ENCODE measurements around the gene KHDC3L.

Gene KHDC3L

DNA sequence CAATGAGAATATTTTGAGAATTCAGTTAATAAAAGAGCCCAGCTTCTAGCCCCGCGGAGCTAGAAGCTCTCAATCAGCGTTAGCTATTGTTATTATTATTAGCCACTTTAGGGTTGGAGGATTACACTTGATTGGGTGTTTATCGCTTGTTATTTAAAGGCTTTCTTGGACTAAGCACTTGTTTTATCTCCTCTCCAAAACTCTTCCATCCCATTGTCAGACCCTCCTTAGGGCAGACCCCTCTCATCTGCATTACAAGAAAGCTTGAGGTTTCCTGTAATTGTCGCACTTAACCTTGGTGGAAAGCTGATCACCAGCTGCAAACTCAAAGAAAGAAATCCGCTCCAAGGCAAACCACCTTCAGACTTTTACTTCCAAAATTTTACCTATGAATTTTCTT lies 13.1 kb upstream of the KHDC3L start:
- no peaks in the 10 kb centered on the region for H3K4me1 ChIP-seq (ENCODE audit: control insufficient read depth, insufficient read depth, low read length)
- no peak overlapping the region for H3K4me3 ChIP-seq (ENCODE audit: low read length)
- no peaks in the 10 kb centered on the region for H3K27me3 ChIP-seq (ENCODE audit: control insufficient read depth, insufficient read depth, low read length)
- H3K27ac ChIP-seq (ENCODE audit: low read depth, low read length) = no peak overlapping the region
- no peaks in the 10 kb centered on the region for H3K36me3 ChIP-seq (ENCODE audit: control insufficient read depth, insufficient read depth, low read length)
- H3K9ac ChIP-seq (ENCODE audit: low read length) = no peak overlapping the region

DNA sequence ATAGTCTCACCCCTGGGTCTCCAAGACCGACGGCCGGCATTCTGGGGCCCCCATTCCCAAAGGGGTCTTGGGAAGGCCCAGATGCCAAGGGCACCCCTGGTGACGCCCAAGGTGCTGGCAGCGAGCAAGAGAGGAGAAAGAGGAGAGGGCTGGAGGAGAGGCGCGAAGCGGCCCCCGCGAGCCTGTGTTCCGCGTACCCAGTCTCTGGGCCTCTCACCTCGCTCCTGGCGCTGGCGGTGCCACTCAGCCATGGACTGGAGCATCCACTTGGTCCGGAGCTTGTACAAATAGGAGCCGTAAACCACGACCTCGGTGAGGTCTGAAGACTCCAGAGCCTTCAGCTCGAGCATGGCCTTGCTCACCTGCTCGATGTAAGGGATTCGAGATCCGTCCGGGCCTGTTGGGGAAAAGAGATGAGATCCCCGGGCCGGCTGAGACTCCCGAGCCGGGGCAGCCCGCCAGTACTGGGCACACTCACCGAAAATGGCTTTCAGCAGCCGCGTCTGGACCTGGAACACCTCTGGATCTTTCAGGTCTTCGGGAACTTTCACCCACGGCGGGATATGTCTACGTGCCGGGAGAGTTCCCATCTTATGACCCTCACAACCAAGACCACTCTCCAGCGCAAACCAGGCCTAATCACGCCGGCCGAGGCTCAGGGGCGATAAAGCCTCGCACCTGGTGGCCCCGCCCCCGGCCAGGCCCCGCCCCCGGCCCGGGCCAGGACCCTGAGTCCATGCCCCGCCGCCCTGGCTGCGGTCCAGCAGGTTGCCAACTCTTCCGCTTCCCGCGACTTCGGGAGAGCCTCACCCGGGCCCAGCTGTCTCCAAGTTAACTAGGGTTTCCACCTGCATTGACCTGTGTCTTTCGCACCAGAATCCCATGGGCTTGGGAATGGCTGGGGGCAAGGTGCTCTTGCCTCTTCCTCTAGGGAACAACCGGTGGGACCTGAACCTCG lies 8.5 kb upstream of the KHDC3L start, which contains the start of gene DPPA5:
TSS of gene DPPA5 (minus strand) at position 641 of the 958 bp plus-strand sequence. CDS start at position 590, 51 bp downstream.
- H3K4me1 ChIP-seq (ENCODE audit: control insufficient read depth, insufficient read depth, low read length) = no peaks in the 10 kb centered on the region
- H3K4me3 ChIP-seq (ENCODE audit: low read length) = no peak within 1 kb of the TSS
- no peak within 1 kb of the TSS for H3K9ac ChIP-seq (ENCODE audit: low read length)
- H3K27me3 ChIP-seq (ENCODE audit: control insufficient read depth, insufficient read depth, low read length) = no peaks in the 10 kb centered on the region
- no peaks in the 10 kb centered on the region for H3K36me3 ChIP-seq (ENCODE audit: control insufficient read depth, insufficient read depth, low read length)
- H3K27ac ChIP-seq (ENCODE audit: low read depth, low read length) = no peak within 1 kb of the TSS

DNA sequence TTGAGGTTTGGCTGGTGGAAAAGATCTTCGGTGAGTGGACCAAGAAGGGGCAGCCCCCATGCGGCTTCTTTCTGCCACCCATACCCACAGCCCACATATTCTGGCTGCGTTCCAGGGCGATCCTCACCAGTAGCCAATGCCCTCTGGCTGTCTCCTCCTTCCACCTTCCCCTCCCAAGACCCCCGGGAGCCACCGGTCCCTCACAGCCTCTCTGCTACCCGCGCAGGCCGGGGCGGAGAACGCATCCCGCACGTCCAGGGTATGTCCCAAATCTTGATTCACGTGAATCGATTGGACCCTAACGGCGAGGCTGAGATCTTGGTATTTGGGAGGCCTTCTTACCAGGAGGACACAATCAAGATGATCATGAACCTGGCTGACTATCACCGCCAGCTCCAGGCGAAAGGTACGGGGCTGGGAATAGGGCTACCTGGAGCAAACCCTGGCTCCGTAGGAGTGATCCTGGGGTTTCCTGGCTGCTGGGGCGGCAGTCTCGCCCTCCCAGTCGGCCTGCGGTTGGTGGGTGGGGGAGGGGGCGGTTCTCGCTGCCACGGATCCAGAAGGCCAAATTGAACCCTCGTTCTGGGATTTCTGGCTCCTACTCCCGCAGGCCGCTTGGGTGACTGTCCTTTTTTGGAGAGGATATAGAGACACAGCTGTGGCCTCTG lies 545 bp downstream of the KHDC3L start:
- Histone ChIP-seq H3K27ac (ENCODE audit: low read depth, low read length) (no peak overlapping the region), H3K4me1 (ENCODE audit: control insufficient read depth, insufficient read depth, low read length) (no peaks in the 10 kb centered on the region), H3K4me3 (ENCODE audit: low read length) (no peak overlapping the region), H3K9ac (ENCODE audit: low read length) (no peak overlapping the region), H3K27me3 (ENCODE audit: control insufficient read depth, insufficient read depth, low read length) (no peaks in the 10 kb centered on the region), H3K36me3 (ENCODE audit: control insufficient read depth, insufficient read depth, low read length) (no peaks in the 10 kb centered on the region)

DNA sequence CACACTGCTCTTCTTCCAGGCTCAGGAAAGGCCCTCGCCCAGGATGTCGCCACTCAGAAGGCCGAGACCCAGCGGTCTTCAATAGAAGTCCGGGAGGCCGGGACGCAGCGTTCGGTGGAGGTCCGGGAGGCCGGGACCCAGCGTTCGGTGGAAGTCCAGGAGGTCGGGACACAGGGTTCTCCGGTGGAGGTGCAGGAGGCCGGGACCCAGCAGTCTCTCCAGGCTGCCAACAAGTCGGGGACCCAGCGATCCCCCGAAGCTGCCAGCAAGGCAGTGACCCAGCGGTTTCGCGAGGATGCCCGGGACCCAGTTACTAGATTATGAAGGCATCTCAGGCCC lies 1.0 kb downstream of the KHDC3L start:
- Histone ChIP-seq H3K27ac (ENCODE audit: low read depth, low read length) (no peak overlapping the region), H3K36me3 (ENCODE audit: control insufficient read depth, insufficient read depth, low read length) (no peaks in the 10 kb centered on the region), H3K4me1 (ENCODE audit: control insufficient read depth, insufficient read depth, low read length) (no peaks in the 10 kb centered on the region), H3K9ac (ENCODE audit: low read length) (no peak overlapping the region), H3K4me3 (ENCODE audit: low read length) (no peak overlapping the region), H3K27me3 (ENCODE audit: control insufficient read depth, insufficient read depth, low read length) (no peaks in the 10 kb centered on the region)

DNA sequence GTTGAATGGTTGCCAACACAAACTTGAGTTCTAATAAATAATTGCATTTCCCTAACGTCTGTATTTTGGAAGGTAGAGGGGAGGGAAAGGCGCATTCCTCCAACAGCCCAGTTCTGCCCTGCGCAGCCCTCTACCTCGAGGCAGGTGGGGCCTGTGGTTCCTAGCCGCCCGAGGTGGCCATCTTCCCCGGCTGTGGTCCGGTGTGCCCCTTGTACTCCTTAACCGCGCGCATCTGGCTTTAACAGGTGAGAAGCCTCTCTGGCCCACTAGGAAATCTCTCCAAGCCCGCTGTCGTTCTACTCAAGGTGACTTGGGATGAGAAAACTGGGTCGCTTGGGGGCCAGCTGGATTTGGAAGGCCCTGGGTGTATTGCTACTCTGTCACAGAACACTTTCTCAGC lies 1.7 kb downstream of the KHDC3L start:
- H3K36me3 ChIP-seq (ENCODE audit: control insufficient read depth, insufficient read depth, low read length) = no peaks in the 10 kb centered on the region
- H3K4me3 ChIP-seq (ENCODE audit: low read length) = no peak overlapping the region
- no peak overlapping the region for H3K27ac ChIP-seq (ENCODE audit: low read depth, low read length)
- no peaks in the 10 kb centered on the region for H3K4me1 ChIP-seq (ENCODE audit: control insufficient read depth, insufficient read depth, low read length)
- H3K27me3 ChIP-seq (ENCODE audit: control insufficient read depth, insufficient read depth, low read length) = no peaks in the 10 kb centered on the region
- H3K9ac ChIP-seq (ENCODE audit: low read length) = no peak overlapping the region

DNA sequence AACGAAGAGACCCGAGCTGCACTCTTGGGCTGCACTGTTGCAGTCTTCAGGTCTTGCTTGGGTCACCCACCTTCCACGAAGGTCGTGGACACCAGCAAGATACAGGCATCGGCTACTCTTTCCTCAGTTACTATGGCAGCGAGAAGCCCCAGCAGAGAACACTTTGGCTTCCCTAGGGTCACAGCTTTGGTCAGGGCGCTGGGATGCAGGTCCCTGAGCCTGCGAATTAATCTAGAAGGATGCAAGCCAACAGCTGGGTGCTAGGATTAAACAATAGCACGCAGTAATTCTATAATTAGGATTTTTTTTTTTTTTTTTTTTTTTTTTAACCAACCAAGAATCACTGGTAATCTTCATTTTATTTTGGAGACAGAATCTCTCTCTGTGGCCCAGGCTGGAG lies 2.1 kb downstream of the KHDC3L start:
- no peaks in the 10 kb centered on the region for H3K4me1 ChIP-seq (ENCODE audit: control insufficient read depth, insufficient read depth, low read length)
- H3K9ac ChIP-seq (ENCODE audit: low read length) = no peak overlapping the region
- H3K27me3 ChIP-seq (ENCODE audit: control insufficient read depth, insufficient read depth, low read length) = no peaks in the 10 kb centered on the region
- H3K36me3 ChIP-seq (ENCODE audit: control insufficient read depth, insufficient read depth, low read length) = no peaks in the 10 kb centered on the region
- no peak overlapping the region for H3K4me3 ChIP-seq (ENCODE audit: low read length)
- H3K27ac ChIP-seq (ENCODE audit: low read depth, low read length) = no peak overlapping the region

DNA sequence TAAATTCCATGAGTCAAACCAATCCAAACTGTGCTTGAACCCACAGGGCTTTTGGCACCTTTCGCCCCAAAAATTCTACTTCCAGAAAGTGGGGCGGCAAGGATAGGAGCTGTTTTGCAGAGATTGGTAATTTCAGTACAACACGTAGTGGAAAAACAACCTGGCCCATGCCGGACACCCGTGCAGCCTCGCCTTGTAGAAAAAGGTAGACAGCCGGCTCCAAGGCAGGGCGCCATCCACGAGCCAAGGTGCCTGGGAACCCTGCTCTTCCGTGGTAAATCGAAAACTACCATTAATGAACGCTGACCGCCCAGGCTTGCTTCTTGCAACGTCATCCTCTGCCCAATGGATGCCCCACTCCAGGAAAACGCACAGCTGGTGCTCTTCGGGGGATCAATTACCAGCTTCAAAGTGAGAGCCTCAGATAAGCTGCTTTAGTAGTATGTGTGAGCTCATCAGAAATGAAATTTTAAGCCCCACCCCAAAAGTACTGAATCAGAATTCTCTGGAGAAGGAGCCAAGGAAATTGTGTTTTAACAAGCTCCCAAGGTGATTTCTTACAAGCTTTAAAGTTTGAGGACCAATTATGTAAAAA lies 5.4 kb downstream of the KHDC3L start:
- H3K27me3 ChIP-seq (ENCODE audit: control insufficient read depth, insufficient read depth, low read length) = no peaks in the 10 kb centered on the region
- no peaks in the 10 kb centered on the region for H3K4me1 ChIP-seq (ENCODE audit: control insufficient read depth, insufficient read depth, low read length)

DNA sequence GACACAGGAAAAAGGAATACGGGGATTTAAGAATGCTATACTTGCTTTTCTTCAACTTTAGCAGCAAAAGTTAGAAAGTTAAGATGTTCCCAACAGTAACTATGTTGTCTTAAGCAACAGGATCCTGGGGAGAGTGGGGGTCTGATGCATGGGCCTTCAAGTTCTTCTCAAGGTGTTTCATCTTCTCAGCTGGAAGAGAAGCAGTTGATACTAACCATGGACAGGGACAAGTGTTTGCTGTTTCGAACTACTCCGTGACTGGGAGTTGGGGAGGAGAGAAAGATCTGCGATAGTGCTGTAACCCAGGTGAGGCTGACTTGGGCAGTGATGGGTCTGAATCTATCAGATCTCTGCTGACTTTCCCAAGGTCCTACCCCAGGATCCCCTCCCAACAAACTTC lies 6.2 kb downstream of the KHDC3L start:
- H3K27ac ChIP-seq (ENCODE audit: low read depth, low read length) = no peak overlapping the region
- no peaks in the 10 kb centered on the region for H3K27me3 ChIP-seq (ENCODE audit: control insufficient read depth, insufficient read depth, low read length)
- no peaks in the 10 kb centered on the region for H3K36me3 ChIP-seq (ENCODE audit: control insufficient read depth, insufficient read depth, low read length)
- H3K4me1 ChIP-seq (ENCODE audit: control insufficient read depth, insufficient read depth, low read length) = no peaks in the 10 kb centered on the region
- no peak overlapping the region for H3K4me3 ChIP-seq (ENCODE audit: low read length)
- H3K9ac ChIP-seq (ENCODE audit: low read length) = no peak overlapping the region

More for the DNA sequence above, 5.4 kb downstream of the KHDC3L start:
- Histone ChIP-seq H3K4me3 (ENCODE audit: low read length) (no peak overlapping the region), H3K27ac (ENCODE audit: low read depth, low read length) (no peak overlapping the region), H3K36me3 (ENCODE audit: control insufficient read depth, insufficient read depth, low read length) (no peaks in the 10 kb centered on the region), H3K9ac (ENCODE audit: low read length) (no peak overlapping the region)

DNA sequence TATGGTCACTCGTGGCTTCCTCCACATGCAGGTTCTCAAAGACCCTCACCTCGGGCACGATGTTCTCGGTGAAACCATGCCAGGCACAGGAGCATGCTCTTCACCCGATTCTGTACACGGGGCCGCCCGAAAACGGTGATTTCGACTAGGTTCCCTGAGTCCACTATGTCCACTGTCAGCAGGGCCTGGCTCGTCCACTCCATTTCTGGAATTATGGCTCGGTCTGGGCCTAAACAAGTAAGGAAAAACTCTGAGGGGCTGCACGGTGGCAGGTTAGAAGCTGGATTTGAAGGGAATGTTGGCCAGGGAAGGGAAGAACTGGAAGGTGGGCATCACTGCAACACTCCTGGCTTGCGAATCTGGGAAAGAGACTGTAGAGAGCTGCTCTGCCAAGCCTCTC lies 6.7 kb downstream of the KHDC3L start:
- no peaks in the 10 kb centered on the region for H3K4me1 ChIP-seq (ENCODE audit: control insufficient read depth, insufficient read depth, low read length)
- no peak overlapping the region for H3K4me3 ChIP-seq (ENCODE audit: low read length)
- no peak overlapping the region for H3K9ac ChIP-seq (ENCODE audit: low read length)
- H3K36me3 ChIP-seq (ENCODE audit: control insufficient read depth, insufficient read depth, low read length) = no peaks in the 10 kb centered on the region
- no peak overlapping the region for H3K27ac ChIP-seq (ENCODE audit: low read depth, low read length)
- no peaks in the 10 kb centered on the region for H3K27me3 ChIP-seq (ENCODE audit: control insufficient read depth, insufficient read depth, low read length)

DNA sequence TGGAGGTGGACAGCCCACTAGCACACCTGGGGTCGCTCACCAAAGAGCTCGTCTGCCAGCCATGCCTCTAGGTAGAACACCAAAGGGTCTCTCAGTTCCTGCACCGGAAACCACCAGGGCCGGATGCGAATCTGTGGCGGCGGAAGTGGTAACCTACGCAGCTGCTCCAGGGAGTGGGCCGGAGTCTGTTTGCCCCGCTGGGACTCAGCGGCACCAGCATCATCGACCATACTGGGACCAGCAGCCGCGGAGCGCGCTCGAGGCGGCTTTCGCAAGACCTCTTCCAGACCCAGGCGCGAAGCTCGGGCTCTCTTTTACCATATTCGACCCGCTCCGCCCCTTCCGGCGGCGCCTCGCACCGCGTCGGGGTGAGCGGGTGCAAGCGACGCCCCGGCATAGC lies 7.1 kb downstream of the KHDC3L start, which contains the start of gene OOEP:
TSS of gene OOEP (minus strand) at position 335 of the 400 bp plus-strand sequence. CDS start at position 230, 105 bp downstream.
- Histone ChIP-seq H3K36me3 (ENCODE audit: control insufficient read depth, insufficient read depth, low read length) (no peaks in the 10 kb centered on the region), H3K27me3 (ENCODE audit: control insufficient read depth, insufficient read depth, low read length) (no peaks in the 10 kb centered on the region), H3K4me1 (ENCODE audit: control insufficient read depth, insufficient read depth, low read length) (no peaks in the 10 kb centered on the region), H3K27ac (ENCODE audit: low read depth, low read length) (no peak within 1 kb of the TSS), H3K4me3 (ENCODE audit: low read length) (no peak within 1 kb of the TSS), H3K9ac (ENCODE audit: low read length) (no peak within 1 kb of the TSS)

DNA sequence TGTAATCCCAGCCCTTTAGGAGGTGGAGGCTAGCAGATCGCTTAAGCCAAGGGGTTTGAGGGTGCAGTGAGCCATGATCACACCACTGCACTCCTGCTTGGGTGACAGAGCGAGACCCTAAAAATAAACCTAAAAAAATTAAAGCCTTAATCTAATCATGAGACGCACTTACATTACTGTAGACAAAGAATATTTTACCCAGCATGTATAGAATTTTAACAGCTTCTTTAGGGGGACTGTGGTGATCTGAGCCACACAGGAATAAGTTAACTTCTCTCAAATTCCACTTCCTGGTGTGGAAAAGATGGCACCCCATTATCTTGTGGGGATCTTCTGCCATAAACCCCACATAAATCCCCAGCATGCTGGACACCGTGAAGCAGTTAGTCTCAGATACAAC lies 9.5 kb downstream of the KHDC3L start:
- H3K27me3 ChIP-seq (ENCODE audit: control insufficient read depth, insufficient read depth, low read length) = no peaks in the 10 kb centered on the region
- no peaks in the 10 kb centered on the region for H3K36me3 ChIP-seq (ENCODE audit: control insufficient read depth, insufficient read depth, low read length)
- no peak overlapping the region for H3K27ac ChIP-seq (ENCODE audit: low read depth, low read length)
- H3K9ac ChIP-seq (ENCODE audit: low read length) = no peak overlapping the region
- no peaks in the 10 kb centered on the region for H3K4me1 ChIP-seq (ENCODE audit: control insufficient read depth, insufficient read depth, low read length)
- no peak overlapping the region for H3K4me3 ChIP-seq (ENCODE audit: low read length)

DNA sequence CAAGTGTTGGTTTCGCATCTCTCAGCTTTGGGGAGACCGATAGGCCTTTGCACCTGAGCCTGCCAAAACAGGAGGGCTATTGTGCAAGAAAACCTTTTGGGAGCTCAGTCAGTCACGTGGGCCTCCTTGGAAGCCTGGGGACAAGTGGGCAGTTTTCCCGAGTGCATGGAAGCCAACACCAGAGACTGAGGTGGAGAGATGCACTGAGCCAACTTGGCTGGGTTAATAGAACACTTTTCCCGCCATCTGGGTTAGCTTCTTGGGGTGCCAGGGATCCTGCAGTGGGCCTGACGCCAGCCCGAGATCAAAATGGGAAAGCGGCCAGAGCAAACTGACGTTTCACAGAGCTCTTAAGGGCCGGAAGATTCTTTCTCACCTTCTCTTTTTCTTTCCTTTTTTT lies 10.1 kb downstream of the KHDC3L start:
- no peaks in the 10 kb centered on the region for H3K4me1 ChIP-seq (ENCODE audit: control insufficient read depth, insufficient read depth, low read length)
- no peak overlapping the region for H3K4me3 ChIP-seq (ENCODE audit: low read length)
- H3K27ac ChIP-seq (ENCODE audit: low read depth, low read length) = no peak overlapping the region
- H3K9ac ChIP-seq (ENCODE audit: low read length) = no peak overlapping the region
- no peaks in the 10 kb centered on the region for H3K36me3 ChIP-seq (ENCODE audit: control insufficient read depth, insufficient read depth, low read length)
- H3K27me3 ChIP-seq (ENCODE audit: control insufficient read depth, insufficient read depth, low read length) = no peaks in the 10 kb centered on the region

All from rectal smooth muscle tissue (tissue), 1 donor.